K562 (cell line): ENCODE results near the gene R3HDM2. TPM values are rescaled to one million over a fixed set of nuclear protein-coding genes. Genes with fewer than 3 reads are reported as not detected.

Source experiments
- ATAC-seq: fragments of 200-7000 bp; cut with Tn5 transposase; 3 replicates; pipeline ENCODE4 v1.9.1; 2020; ENCODE audit warnings: moderate library complexity
- BruUV-seq: library from RNA; stranded (reverse); fragments of 400-500 nt; replicated peaks from 2 replicates; lab custom pipeline; 2021; lab: Mats Ljungman, UMichigan
- CTCF ChIA-PET: fragments of 300-600 bp; formaldehyde crosslinking; extraction: SDS; loops from one replicate; lab custom pipeline; 2021; ENCODE audit warnings: low intra/inter-chr PET ratio; lab: Yijun Ruan, JAX
- POLR2A ChIA-PET: fragments of 300-600, 350-650 bp; sonication (Branson Sonifier 250); formaldehyde crosslinking; extraction: SDS; loops from one replicate; lab custom pipeline; 2021; ENCODE audit warnings: antibody characterized with exemption, inconsistent platforms; lab: Yijun Ruan, JAX
- DNase-seq, 4 experiments: peaks; one replicate each; pipeline versions ENCODE4 v3.0.0 to v3.0.0-alpha.2; 2011 to 2018; ENCODE audit warnings: low spot score in 3 of 4, mixed read lengths in 3 of 4; ENCODE audit errors: extremely low read depth in 1 of 4
- FAIRE-seq: peaks from 2 replicates; lab custom pipeline; 2011; peaks lifted over from hg19 to GRCh38; lab: Jason Lieb, UNC
- H2AFZ ChIP-seq: 2 replicates; pipeline ENCODE4 v1.6.0; 2011; ENCODE audit warnings: low read depth, low read length, control low read depth, inconsistent platforms
- H3K27ac ChIP-seq: fragments of 200-600 bp; 3 replicates; pipeline ENCODE4 v1.8.0; 2011; ENCODE audit warnings: low read depth, mild to moderate bottlenecking, control low read depth, inconsistent platforms, low read length, moderate library complexity, mixed read lengths; ENCODE audit errors: extremely low read depth
- H3K27me3 ChIP-seq, 2 experiments: fragments of 300-600 bp in 1 of 2; 2 replicates in 1 of 2; 3 replicates in 1 of 2; pipeline versions ENCODE4 v1.6.0 to v1.8.0; 2011; ENCODE audit warnings: inconsistent platforms in 2 of 2, low read length in 2 of 2, mild to moderate bottlenecking in 1 of 2, mixed read lengths in 1 of 2, moderate library complexity in 1 of 2; ENCODE audit not compliant: control insufficient read depth in 2 of 2, insufficient read depth in 2 of 2
- H3K36me3 ChIP-seq: fragments of 300-600 bp; 3 replicates; pipeline ENCODE4 v1.8.0; 2011; ENCODE audit warnings: mild to moderate bottlenecking, low read length, inconsistent platforms; ENCODE audit not compliant: control insufficient read depth, insufficient read depth
- H3K4me1 ChIP-seq, 2 experiments: fragments of 200-600 bp in 1 of 2; replicated peaks in 1 of 2; 2 replicates in 1 of 2; 3 replicates in 1 of 2; pipeline versions ENCODE4 v1.5.1 to v1.8.0; 2011; ENCODE audit warnings: inconsistent platforms in 2 of 2, low read length in 2 of 2, mild to moderate bottlenecking in 1 of 2, mixed read lengths in 1 of 2, moderate library complexity in 1 of 2; ENCODE audit not compliant: control insufficient read depth in 2 of 2, insufficient read depth in 2 of 2
- H3K4me2 ChIP-seq: 2 replicates; pipeline ENCODE4 v1.6.1; 2011; ENCODE audit warnings: low read length, control low read depth, inconsistent platforms, mixed read lengths; ENCODE audit not compliant: insufficient read depth
- H3K4me3 ChIP-seq: fragments of 200-600 bp; sonication (generic), shearing (Covaris generic); 2 replicates; pipeline ENCODE4 v1.5.1; 2016; ENCODE audit warnings: control low read depth, inconsistent platforms
- H3K79me2 ChIP-seq: fragments of 200-600 bp; 3 replicates; pipeline ENCODE4 v1.8.0; 2011; ENCODE audit warnings: low read length, inconsistent platforms; ENCODE audit not compliant: control insufficient read depth, insufficient read depth
- H3K9ac ChIP-seq, 2 experiments: 2 replicates each; pipeline versions ENCODE4 v1.6.0 to v1.6.1; 2011; ENCODE audit warnings: low read depth in 2 of 2, low read length in 2 of 2, control low read depth in 1 of 2, inconsistent platforms in 1 of 2, mild to moderate bottlenecking in 1 of 2, mixed read lengths in 1 of 2; ENCODE audit not compliant: insufficient read depth in 1 of 2
- H3K9me1 ChIP-seq: one replicate; pipeline ENCODE4 v1.6.0; 2011; ENCODE audit warnings: inconsistent platforms, mild to moderate bottlenecking, low read length, moderate library complexity; ENCODE audit not compliant: control insufficient read depth, insufficient read depth
- H3K9me3 ChIP-seq: replicated peaks from 2 replicates; pipeline ENCODE4 v1.5.1; 2011; ENCODE audit warnings: low read depth, low read length, inconsistent platforms; ENCODE audit not compliant: control insufficient read depth, insufficient read depth
- H4K20me1 ChIP-seq: replicated peaks from 2 replicates; pipeline ENCODE4 v1.6.1; 2011; ENCODE audit warnings: low read length, inconsistent platforms, mixed read lengths; ENCODE audit not compliant: control insufficient read depth, insufficient read depth
- ADNP ChIP-seq: fragments of 200-800 bp; sonication (Bioruptor generic); IDR thresholded peaks from 2 replicates; pipeline ENCODE4 v1.6.1; 2016; ENCODE audit warnings: missing genetic modification characterization, missing compliant biosample characterization
- EZH2 ChIP-seq: IDR thresholded peaks from 2 replicates; pipeline ENCODE4 v1.6.1; 2012; ENCODE audit warnings: low read depth, mild to moderate bottlenecking, inconsistent platforms, low read length, borderline replicate concordance
- FOXA3 ChIP-seq, 2 experiments: fragments of 450-650 bp in 1 of 2; sonication (generic) in 1 of 2; formaldehyde crosslinking; IDR thresholded peaks in 1 of 2; conservative IDR thresholded peaks in 1 of 2; 2 replicates each; pipeline versions ENCODE4 v1.4.0 to v1.8.0; 2020 to 2022; ENCODE audit warnings: mild to moderate bottlenecking in 2 of 2, missing genetic modification reagents in 1 of 2
- TFAM ChIP-seq: fragments of 250-450 bp; sonication (Bioruptor Pico); conservative IDR thresholded peaks from 2 replicates; pipeline ENCODE4 v1.5.0; 2021; ENCODE audit warnings: mild to moderate bottlenecking, moderate library complexity
- ZFP1 ChIP-seq: fragments of 450-650 bp; formaldehyde crosslinking; IDR thresholded peaks from 2 replicates; pipeline ENCODE4 v1.4.0; 2020; ENCODE audit warnings: mild to moderate bottlenecking, mixed read lengths
- WGBS: fragments of 100-300 bp; shearing (Covaris generic); methylation state at CpG from one replicate; pipeline ENCODE4 v1.1.6; 2016; ENCODE audit warnings: low coverage, mixed read lengths; ENCODE audit not compliant: insufficient coverage; ENCODE audit errors: missing lambda C conversion rate; 5-methylcytosine and 5-hydroxymethylcytosine counted together
- in situ Hi-C: fragments of 300-500 bp; cut with MboI; formaldehyde crosslinking; loops from 4 replicates; pipeline ENCODE4 v1.15.0; 2018; ENCODE audit warnings: inconsistent platforms, mixed read lengths
- intact Hi-C: fragments of 100-400 bp; cut with micrococcal nuclease; formaldehyde crosslinking; loops from 2 replicates; pipeline ENCODE4 v1.14.2; 2022
- polyA plus RNA-seq, 8 experiments: library from polyadenylated mRNA; depleted of rRNA in 4 of 8; stranded (reverse) in 5 of 8; unstranded in 3 of 8; fragments of >200 nt; fragmentation: Nextera tagmentation in 2 of 8; fragmentation: Illumina TruSeq in 1 of 8; extraction: Ambion mirVana in 2 of 8; extraction: Trizol in 1 of 8; gene quantifications; 2 replicates each; pipeline versions ENCODE4 v1.2.1 to v1.2.3, GENCODE V29; 2011 to 2014; ENCODE audit warnings: inconsistent platforms in 1 of 8, missing spikeins in 1 of 8
- total RNA-seq, 7 experiments: library from RNA; depleted of rRNA in 6 of 7; stranded (reverse); fragments of >200 nt in 6 of 7; fragmentation: Illumina TruSeq in 2 of 7; extraction: Trizol in 2 of 7; gene quantifications; 2 replicates each; pipeline versions ENCODE4 v1.2.1 to v1.2.3, GENCODE V29; 2011 to 2021; ENCODE audit warnings: low replicate concordance in 1 of 7
- TF ChIP-seq, protein P1 (sequence below): fragments of 150-350 bp; IDR thresholded peaks from 2 replicates; pipeline ENCODE4 v1.6.1; 2014; ENCODE audit warnings: low read depth, mild to moderate bottlenecking, low read length, borderline replicate concordance
- TF ChIP-seq, protein P2 (sequence below): sonication (generic); formaldehyde crosslinking; IDR thresholded peaks from 2 replicates; pipeline ENCODE4 v1.8.0; 2022; ENCODE audit warnings: missing genetic modification reagents, mild to moderate bottlenecking, moderate library complexity, borderline replicate concordance
- TF ChIP-seq, protein P3 (sequence below), 3 experiments: fragments of 200-800 bp in 1 of 3; sonication (Bioruptor generic) in 1 of 3; sonication (generic) in 1 of 3; formaldehyde crosslinking in 1 of 3; IDR thresholded peaks; 2 replicates each; pipeline versions ENCODE4 v1.6.1 to v1.8.0; 2016 to 2022; ENCODE audit warnings: mild to moderate bottlenecking in 2 of 3, missing compliant biosample characterization in 2 of 3, missing genetic modification characterization in 2 of 3, missing genetic modification reagents in 1 of 3
- TF ChIP-seq, protein P4 (sequence below): sonication (generic); formaldehyde crosslinking; IDR thresholded peaks from 2 replicates; pipeline ENCODE4 v1.8.0; 2023; ENCODE audit warnings: mild to moderate bottlenecking, missing genetic modification reagents

R3HDM2 gene
- total and polyA plus RNA-seq, 9 of the 15 experiments (the other 6 are each of a cell fraction or from before 2014, with no cell fraction given): 3.3 to 18.8 (median 9.0) TPM

DNA sequence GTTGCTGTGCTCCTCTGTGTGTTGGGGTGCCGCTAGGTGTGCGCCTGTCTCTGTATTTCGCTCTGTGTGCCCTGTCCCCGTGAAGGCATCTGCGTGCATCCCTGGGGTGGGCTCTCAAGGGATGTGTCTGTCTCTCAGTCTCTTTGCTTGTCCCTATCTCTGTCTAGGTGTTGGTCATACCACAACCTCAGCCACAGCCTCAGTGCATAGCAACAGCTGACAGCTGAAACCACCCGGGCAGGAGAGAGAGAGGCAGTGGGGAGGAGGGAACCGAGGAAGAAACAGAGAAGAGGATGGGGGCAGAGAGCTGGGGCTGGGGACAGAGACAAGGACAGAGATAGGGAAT is 215.2 kb downstream of the R3HDM2 start:
- no TSS peak for BruUV-seq
- CTCF ChIA-PET: interaction anchor here (0.7 to 7.2 kb wide), 3 partner anchors 22 to 28 kb away, joined by 3 to 186 read pairs (median 4); a partner anchor contains a TSS
- TF ChIP-seq, protein P1, sequence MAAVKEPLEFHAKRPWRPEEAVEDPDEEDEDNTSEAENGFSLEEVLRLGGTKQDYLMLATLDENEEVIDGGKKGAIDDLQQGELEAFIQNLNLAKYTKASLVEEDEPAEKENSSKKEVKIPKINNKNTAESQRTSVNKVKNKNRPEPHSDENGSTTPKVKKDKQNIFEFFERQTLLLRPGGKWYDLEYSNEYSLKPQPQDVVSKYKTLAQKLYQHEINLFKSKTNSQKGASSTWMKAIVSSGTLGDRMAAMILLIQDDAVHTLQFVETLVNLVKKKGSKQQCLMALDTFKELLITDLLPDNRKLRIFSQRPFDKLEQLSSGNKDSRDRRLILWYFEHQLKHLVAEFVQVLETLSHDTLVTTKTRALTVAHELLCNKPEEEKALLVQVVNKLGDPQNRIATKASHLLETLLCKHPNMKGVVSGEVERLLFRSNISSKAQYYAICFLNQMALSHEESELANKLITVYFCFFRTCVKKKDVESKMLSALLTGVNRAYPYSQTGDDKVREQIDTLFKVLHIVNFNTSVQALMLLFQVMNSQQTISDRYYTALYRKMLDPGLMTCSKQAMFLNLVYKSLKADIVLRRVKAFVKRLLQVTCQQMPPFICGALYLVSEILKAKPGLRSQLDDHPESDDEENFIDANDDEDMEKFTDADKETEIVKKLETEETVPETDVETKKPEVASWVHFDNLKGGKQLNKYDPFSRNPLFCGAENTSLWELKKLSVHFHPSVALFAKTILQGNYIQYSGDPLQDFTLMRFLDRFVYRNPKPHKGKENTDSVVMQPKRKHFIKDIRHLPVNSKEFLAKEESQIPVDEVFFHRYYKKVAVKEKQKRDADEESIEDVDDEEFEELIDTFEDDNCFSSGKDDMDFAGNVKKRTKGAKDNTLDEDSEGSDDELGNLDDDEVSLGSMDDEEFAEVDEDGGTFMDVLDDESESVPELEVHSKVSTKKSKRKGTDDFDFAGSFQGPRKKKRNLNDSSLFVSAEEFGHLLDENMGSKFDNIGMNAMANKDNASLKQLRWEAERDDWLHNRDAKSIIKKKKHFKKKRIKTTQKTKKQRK: no peak
- TF ChIP-seq, protein P2, sequence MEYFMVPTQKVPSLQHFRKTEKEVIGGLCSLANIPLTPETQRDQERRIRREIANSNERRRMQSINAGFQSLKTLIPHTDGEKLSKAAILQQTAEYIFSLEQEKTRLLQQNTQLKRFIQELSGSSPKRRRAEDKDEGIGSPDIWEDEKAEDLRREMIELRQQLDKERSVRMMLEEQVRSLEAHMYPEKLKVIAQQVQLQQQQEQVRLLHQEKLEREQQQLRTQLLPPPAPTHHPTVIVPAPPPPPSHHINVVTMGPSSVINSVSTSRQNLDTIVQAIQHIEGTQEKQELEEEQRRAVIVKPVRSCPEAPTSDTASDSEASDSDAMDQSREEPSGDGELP (CRISPR knock-in tag): peak; percentile 77
- TF ChIP-seq FOXA3 (CRISPR knock-in tag; conservative IDR thresholded peaks at IDR 0.05 in 1 of 2, IDR thresholded peaks at IDR 0.05 in 1 of 2): no peak
- TF ChIP-seq, protein P3, sequence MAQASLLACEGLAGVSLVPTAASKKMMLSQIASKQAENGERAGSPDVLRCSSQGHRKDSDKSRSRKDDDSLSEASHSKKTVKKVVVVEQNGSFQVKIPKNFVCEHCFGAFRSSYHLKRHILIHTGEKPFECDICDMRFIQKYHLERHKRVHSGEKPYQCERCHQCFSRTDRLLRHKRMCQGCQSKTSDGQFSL (CRISPR knock-in tag; IDR thresholded peaks at IDR 0.05): no peak
- TF ChIP-seq, protein P3 (tag; IDR thresholded peaks at IDR 0.05): no peak
- TF ChIP-seq TFAM (CRISPR knock-in tag): no peak
- TF ChIP-seq ADNP (tag): no peak
- no peak for TF ChIP-seq ZFP1 (CRISPR knock-in tag)
- TF ChIP-seq EZH2: 0 out of 2 replicates have a peak, but pooled peaks have one; percentile 52
- TF ChIP-seq, protein P4, sequence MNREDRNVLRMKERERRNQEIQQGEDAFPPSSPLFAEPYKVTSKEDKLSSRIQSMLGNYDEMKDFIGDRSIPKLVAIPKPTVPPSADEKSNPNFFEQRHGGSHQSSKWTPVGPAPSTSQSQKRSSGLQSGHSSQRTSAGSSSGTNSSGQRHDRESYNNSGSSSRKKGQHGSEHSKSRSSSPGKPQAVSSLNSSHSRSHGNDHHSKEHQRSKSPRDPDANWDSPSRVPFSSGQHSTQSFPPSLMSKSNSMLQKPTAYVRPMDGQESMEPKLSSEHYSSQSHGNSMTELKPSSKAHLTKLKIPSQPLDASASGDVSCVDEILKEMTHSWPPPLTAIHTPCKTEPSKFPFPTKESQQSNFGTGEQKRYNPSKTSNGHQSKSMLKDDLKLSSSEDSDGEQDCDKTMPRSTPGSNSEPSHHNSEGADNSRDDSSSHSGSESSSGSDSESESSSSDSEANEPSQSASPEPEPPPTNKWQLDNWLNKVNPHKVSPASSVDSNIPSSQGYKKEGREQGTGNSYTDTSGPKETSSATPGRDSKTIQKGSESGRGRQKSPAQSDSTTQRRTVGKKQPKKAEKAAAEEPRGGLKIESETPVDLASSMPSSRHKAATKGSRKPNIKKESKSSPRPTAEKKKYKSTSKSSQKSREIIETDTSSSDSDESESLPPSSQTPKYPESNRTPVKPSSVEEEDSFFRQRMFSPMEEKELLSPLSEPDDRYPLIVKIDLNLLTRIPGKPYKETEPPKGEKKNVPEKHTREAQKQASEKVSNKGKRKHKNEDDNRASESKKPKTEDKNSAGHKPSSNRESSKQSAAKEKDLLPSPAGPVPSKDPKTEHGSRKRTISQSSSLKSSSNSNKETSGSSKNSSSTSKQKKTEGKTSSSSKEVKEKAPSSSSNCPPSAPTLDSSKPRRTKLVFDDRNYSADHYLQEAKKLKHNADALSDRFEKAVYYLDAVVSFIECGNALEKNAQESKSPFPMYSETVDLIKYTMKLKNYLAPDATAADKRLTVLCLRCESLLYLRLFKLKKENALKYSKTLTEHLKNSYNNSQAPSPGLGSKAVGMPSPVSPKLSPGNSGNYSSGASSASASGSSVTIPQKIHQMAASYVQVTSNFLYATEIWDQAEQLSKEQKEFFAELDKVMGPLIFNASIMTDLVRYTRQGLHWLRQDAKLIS: no peak

More for the DNA sequence above, 215.2 kb downstream of the R3HDM2 start:
- H3K27ac ChIP-seq: no peak overlapping the region
- H3K4me1 ChIP-seq: peaks cover 17 to 59% of the 10 kb centered on the region in 2 experiments; a peak in 4 of 5 replicates
- H3K79me2 ChIP-seq: no peaks in the 10 kb centered on the region
- H3K9me3 ChIP-seq: no peaks in the 10 kb centered on the region
- POLR2A ChIA-PET: interaction anchor here (0.6 to 1.1 kb wide), 2 partner anchors 14 to 16 kb away, joined by 3 read pairs; partner anchors contain the start of gene SHMT2
- H3K4me3 ChIP-seq: no peak overlapping the region
- in situ Hi-C loops: no loop called here
- FAIRE-seq (peak; percentile 59), ATAC-seq (no peak), DNase-seq (no peak)
- H2AFZ ChIP-seq: no peak overlapping the region
- H3K9me1 ChIP-seq: peaks cover 3% of the 10 kb centered on the region
- H3K36me3 ChIP-seq: no peaks in the 10 kb centered on the region
- H3K27me3 ChIP-seq: peaks cover 37 to 71% of the 10 kb centered on the region in 2 experiments
- intact Hi-C loops: no loop called here
- peak overlapping the region in 1 of 2 experiments; percentile 56; a peak in 1 of 4 replicates for H3K9ac ChIP-seq
- 2% methylated on average over 5 of the region's 7 CpGs for WGBS
- peaks cover 13% of the 10 kb centered on the region; the same call in 1 of the 2 replicates for H4K20me1 ChIP-seq
- no peak overlapping the region for H3K4me2 ChIP-seq
